ENCODE data around the gene TNKS1BP1.

DNA sequence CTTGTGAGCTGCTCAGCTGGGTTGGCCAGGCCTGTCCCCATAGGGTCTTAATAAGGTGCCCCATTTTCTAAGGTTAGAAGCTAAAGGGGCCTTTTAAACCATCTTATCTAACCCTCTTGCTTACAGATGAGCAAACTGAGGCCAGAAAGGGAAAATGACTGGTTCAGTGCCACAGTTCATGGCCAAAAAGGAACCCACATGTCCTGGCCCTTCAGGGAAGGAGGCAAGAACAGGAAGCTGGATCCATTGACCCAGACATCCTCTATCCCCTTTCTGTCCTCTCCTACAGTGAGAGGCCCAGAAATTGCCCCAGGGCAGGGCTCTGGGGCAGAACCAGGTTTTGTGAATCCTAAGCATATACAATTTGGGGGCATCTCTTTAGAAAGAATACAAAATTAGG, 46.2 kb upstream of the TNKS1BP1 start:
- TF ChIP-seq, protein P1, sequence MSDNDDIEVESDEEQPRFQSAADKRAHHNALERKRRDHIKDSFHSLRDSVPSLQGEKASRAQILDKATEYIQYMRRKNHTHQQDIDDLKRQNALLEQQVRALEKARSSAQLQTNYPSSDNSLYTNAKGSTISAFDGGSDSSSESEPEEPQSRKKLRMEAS (CRISPR knock-in tag; IDR thresholded peaks at IDR 0.05): no peak
- TF ChIP-seq, protein P2, sequence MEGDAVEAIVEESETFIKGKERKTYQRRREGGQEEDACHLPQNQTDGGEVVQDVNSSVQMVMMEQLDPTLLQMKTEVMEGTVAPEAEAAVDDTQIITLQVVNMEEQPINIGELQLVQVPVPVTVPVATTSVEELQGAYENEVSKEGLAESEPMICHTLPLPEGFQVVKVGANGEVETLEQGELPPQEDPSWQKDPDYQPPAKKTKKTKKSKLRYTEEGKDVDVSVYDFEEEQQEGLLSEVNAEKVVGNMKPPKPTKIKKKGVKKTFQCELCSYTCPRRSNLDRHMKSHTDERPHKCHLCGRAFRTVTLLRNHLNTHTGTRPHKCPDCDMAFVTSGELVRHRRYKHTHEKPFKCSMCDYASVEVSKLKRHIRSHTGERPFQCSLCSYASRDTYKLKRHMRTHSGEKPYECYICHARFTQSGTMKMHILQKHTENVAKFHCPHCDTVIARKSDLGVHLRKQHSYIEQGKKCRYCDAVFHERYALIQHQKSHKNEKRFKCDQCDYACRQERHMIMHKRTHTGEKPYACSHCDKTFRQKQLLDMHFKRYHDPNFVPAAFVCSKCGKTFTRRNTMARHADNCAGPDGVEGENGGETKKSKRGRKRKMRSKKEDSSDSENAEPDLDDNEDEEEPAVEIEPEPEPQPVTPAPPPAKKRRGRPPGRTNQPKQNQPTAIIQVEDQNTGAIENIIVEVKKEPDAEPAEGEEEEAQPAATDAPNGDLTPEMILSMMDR (IDR thresholded peaks at IDR 0.05): no peak
- TF ChIP-seq RELA (CRISPR knock-in tag; IDR thresholded peaks at IDR 0.05; ENCODE audit: borderline replicate concordance) (no peak), JUN (CRISPR knock-in tag; IDR thresholded peaks at IDR 0.05) (no peak), TEAD1 (CRISPR knock-in tag; IDR thresholded peaks at IDR 0.05) (no peak), ZNF232 (CRISPR knock-in tag; IDR thresholded peaks at IDR 0.05) (no peak), FOXJ3 (CRISPR knock-in tag; IDR thresholded peaks at IDR 0.05; ENCODE audit: borderline replicate concordance) (no peak), ZNF671 (CRISPR knock-in tag; IDR thresholded peaks at IDR 0.05) (no peak)
- TF ChIP-seq, protein P3, sequence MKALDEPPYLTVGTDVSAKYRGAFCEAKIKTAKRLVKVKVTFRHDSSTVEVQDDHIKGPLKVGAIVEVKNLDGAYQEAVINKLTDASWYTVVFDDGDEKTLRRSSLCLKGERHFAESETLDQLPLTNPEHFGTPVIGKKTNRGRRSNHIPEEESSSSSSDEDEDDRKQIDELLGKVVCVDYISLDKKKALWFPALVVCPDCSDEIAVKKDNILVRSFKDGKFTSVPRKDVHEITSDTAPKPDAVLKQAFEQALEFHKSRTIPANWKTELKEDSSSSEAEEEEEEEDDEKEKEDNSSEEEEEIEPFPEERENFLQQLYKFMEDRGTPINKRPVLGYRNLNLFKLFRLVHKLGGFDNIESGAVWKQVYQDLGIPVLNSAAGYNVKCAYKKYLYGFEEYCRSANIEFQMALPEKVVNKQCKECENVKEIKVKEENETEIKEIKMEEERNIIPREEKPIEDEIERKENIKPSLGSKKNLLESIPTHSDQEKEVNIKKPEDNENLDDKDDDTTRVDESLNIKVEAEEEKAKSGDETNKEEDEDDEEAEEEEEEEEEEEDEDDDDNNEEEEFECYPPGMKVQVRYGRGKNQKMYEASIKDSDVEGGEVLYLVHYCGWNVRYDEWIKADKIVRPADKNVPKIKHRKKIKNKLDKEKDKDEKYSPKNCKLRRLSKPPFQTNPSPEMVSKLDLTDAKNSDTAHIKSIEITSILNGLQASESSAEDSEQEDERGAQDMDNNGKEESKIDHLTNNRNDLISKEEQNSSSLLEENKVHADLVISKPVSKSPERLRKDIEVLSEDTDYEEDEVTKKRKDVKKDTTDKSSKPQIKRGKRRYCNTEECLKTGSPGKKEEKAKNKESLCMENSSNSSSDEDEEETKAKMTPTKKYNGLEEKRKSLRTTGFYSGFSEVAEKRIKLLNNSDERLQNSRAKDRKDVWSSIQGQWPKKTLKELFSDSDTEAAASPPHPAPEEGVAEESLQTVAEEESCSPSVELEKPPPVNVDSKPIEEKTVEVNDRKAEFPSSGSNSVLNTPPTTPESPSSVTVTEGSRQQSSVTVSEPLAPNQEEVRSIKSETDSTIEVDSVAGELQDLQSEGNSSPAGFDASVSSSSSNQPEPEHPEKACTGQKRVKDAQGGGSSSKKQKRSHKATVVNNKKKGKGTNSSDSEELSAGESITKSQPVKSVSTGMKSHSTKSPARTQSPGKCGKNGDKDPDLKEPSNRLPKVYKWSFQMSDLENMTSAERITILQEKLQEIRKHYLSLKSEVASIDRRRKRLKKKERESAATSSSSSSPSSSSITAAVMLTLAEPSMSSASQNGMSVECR (CRISPR knock-in tag; IDR thresholded peaks at IDR 0.05; ENCODE audit: borderline replicate concordance): no peak
- TF ChIP-seq, protein P4, sequence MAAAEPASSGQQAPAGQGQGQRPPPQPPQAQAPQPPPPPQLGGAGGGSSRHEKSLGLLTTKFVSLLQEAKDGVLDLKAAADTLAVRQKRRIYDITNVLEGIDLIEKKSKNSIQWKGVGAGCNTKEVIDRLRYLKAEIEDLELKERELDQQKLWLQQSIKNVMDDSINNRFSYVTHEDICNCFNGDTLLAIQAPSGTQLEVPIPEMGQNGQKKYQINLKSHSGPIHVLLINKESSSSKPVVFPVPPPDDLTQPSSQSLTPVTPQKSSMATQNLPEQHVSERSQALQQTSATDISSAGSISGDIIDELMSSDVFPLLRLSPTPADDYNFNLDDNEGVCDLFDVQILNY (CRISPR knock-in tag; IDR thresholded peaks at IDR 0.05): no peak
- TF ChIP-seq, protein P5, sequence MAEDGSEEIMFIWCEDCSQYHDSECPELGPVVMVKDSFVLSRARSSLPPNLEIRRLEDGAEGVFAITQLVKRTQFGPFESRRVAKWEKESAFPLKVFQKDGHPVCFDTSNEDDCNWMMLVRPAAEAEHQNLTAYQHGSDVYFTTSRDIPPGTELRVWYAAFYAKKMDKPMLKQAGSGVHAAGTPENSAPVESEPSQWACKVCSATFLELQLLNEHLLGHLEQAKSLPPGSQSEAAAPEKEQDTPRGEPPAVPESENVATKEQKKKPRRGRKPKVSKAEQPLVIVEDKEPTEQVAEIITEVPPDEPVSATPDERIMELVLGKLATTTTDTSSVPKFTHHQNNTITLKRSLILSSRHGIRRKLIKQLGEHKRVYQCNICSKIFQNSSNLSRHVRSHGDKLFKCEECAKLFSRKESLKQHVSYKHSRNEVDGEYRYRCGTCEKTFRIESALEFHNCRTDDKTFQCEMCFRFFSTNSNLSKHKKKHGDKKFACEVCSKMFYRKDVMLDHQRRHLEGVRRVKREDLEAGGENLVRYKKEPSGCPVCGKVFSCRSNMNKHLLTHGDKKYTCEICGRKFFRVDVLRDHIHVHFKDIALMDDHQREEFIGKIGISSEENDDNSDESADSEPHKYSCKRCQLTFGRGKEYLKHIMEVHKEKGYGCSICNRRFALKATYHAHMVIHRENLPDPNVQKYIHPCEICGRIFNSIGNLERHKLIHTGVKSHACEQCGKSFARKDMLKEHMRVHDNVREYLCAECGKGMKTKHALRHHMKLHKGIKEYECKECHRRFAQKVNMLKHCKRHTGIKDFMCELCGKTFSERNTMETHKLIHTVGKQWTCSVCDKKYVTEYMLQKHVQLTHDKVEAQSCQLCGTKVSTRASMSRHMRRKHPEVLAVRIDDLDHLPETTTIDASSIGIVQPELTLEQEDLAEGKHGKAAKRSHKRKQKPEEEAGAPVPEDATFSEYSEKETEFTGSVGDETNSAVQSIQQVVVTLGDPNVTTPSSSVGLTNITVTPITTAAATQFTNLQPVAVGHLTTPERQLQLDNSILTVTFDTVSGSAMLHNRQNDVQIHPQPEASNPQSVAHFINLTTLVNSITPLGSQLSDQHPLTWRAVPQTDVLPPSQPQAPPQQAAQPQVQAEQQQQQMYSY (CRISPR knock-in tag; IDR thresholded peaks at IDR 0.05): no peak
- TF ChIP-seq, protein P6, sequence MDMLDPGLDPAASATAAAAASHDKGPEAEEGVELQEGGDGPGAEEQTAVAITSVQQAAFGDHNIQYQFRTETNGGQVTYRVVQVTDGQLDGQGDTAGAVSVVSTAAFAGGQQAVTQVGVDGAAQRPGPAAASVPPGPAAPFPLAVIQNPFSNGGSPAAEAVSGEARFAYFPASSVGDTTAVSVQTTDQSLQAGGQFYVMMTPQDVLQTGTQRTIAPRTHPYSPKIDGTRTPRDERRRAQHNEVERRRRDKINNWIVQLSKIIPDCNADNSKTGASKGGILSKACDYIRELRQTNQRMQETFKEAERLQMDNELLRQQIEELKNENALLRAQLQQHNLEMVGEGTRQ (CRISPR knock-in tag; IDR thresholded peaks at IDR 0.05): no peak

All from WTC11 (cell line).